H9 (cell line): Measurements from ENCODE around the gene IER2. TPM values are rescaled to one million over a fixed set of nuclear protein-coding genes. Genes with fewer than 3 reads are reported as not detected.

Experiments used
- DNase-seq: peaks from one replicate; pipeline ENCODE4 v3.0.0-alpha.2; 2017
- H2AFZ ChIP-seq: one replicate; pipeline ENCODE4 v1.6.1; 2013; ENCODE audit warnings: mild to moderate bottlenecking, low read length, control low read depth, moderate library complexity
- H2AK5ac ChIP-seq: 2 replicates; pipeline ENCODE4 v1.6.1; 2013; ENCODE audit warnings: low read length, control low read depth, mixed read lengths; ENCODE audit not compliant: insufficient read length
- H2BK120ac ChIP-seq: one replicate; pipeline ENCODE4 v1.6.1; 2013; ENCODE audit warnings: low read depth, mild to moderate bottlenecking, low read length, control low read depth, inconsistent platforms; ENCODE audit not compliant: poor library complexity, severe bottlenecking
- H2BK12ac ChIP-seq: 2 replicates; pipeline ENCODE4 v1.6.1; 2013; ENCODE audit warnings: low read length, control low read depth, mixed read lengths, low read depth; ENCODE audit not compliant: insufficient read length
- H2BK15ac ChIP-seq: 2 replicates; pipeline ENCODE4 v1.6.1; 2013; ENCODE audit warnings: low read depth, low read length, control low read depth
- H2BK20ac ChIP-seq: one replicate; pipeline ENCODE4 v1.6.1; 2013; ENCODE audit warnings: low read depth, mild to moderate bottlenecking, low read length, control low read depth, inconsistent platforms; ENCODE audit not compliant: poor library complexity, severe bottlenecking
- H2BK5ac ChIP-seq: 2 replicates; pipeline ENCODE4 v1.6.1; 2013; ENCODE audit warnings: low read length, control low read depth, mixed read lengths; ENCODE audit not compliant: insufficient read length
- H3K14ac ChIP-seq: 2 replicates; pipeline ENCODE4 v1.6.1; 2013; ENCODE audit warnings: low read length, control low read depth; ENCODE audit not compliant: insufficient read depth
- H3K18ac ChIP-seq: 2 replicates; pipeline ENCODE4 v1.6.1; 2013; ENCODE audit warnings: low read depth, mild to moderate bottlenecking, mixed read lengths, low read length, control low read depth; ENCODE audit not compliant: insufficient read length
- H3K23ac ChIP-seq: 2 replicates; pipeline ENCODE4 v1.6.1; 2013; ENCODE audit warnings: low read length, control low read depth, mixed read lengths, low read depth; ENCODE audit not compliant: insufficient read length
- H3K23me2 ChIP-seq: 2 replicates; pipeline ENCODE4 v1.6.1; 2013; ENCODE audit warnings: low read depth, mild to moderate bottlenecking, mixed read lengths, low read length, control low read depth; ENCODE audit not compliant: insufficient read length, poor library complexity, severe bottlenecking
- H3K27ac ChIP-seq: 2 replicates; pipeline ENCODE4 v1.5.1; 2013; ENCODE audit warnings: low read length, control low read depth, mixed read lengths, low read depth; ENCODE audit not compliant: insufficient read length
- H3K27me3 ChIP-seq: 2 replicates; pipeline ENCODE4 v1.6.1; 2013; ENCODE audit warnings: low read length, control low read depth, inconsistent platforms; ENCODE audit not compliant: insufficient read depth
- H3K4ac ChIP-seq: 2 replicates; pipeline ENCODE4 v1.6.1; 2013; ENCODE audit warnings: low read depth, mild to moderate bottlenecking, control low read depth, inconsistent platforms, low read length, moderate library complexity
- H3K4me1 ChIP-seq: 2 replicates; pipeline ENCODE4 v1.6.1; 2013; ENCODE audit warnings: low read length, control low read depth, inconsistent platforms; ENCODE audit not compliant: insufficient read depth
- H3K4me2 ChIP-seq: 2 replicates; pipeline ENCODE4 v1.6.1; 2013; ENCODE audit warnings: low read length, control low read depth, mixed read lengths; ENCODE audit not compliant: insufficient read length, insufficient read depth
- H3K56ac ChIP-seq: 2 replicates; pipeline ENCODE4 v1.6.1; 2013; ENCODE audit warnings: low read depth, mild to moderate bottlenecking, mixed read lengths, low read length, control low read depth; ENCODE audit not compliant: insufficient read length
- H3K79me1 ChIP-seq: 2 replicates; pipeline ENCODE4 v1.6.1; 2013; ENCODE audit warnings: low read depth, mild to moderate bottlenecking, moderate library complexity, low read length, control low read depth, inconsistent platforms; ENCODE audit not compliant: insufficient read depth, poor library complexity, severe bottlenecking
- H3K79me2 ChIP-seq: 2 replicates; pipeline ENCODE4 v1.6.1; 2013; ENCODE audit warnings: low read length, control low read depth, inconsistent platforms; ENCODE audit not compliant: insufficient read depth
- H3K9ac ChIP-seq: 2 replicates; pipeline ENCODE4 v1.6.1; 2013; ENCODE audit warnings: low read length, control low read depth, mixed read lengths; ENCODE audit not compliant: insufficient read length; ENCODE audit errors: extremely low read depth
- H3K9me3 ChIP-seq: one replicate; pipeline ENCODE4 v1.6.1; 2013; ENCODE audit warnings: low read depth, low read length, inconsistent platforms; ENCODE audit not compliant: control insufficient read depth
- H3T11ph ChIP-seq: one replicate; pipeline ENCODE4 v1.6.1; 2013; ENCODE audit warnings: mild to moderate bottlenecking, low read length, control low read depth, inconsistent platforms
- H4K20me1 ChIP-seq: one replicate; pipeline ENCODE4 v1.6.1; 2013; ENCODE audit not compliant: control insufficient read depth, insufficient read length, insufficient read depth
- H4K5ac ChIP-seq: 2 replicates; pipeline ENCODE4 v1.6.1; 2013; ENCODE audit warnings: low read depth, mild to moderate bottlenecking, mixed read lengths, low read length, control low read depth; ENCODE audit not compliant: insufficient read length
- H4K8ac ChIP-seq: replicated peaks from 2 replicates; pipeline ENCODE4 v1.6.1; 2013; ENCODE audit warnings: low read length, control low read depth, mixed read lengths, low read depth; ENCODE audit not compliant: insufficient read length
- H4K91ac ChIP-seq: 2 replicates; pipeline ENCODE4 v1.6.1; 2013; ENCODE audit warnings: low read depth, mild to moderate bottlenecking, moderate library complexity, mixed read lengths, low read length, control low read depth; ENCODE audit not compliant: insufficient read length
- H3K27ac Mint-ChIP-seq, 3 experiments: 2 replicates in 2 of 3; 3 replicates in 1 of 3; pipeline ENCODE4 v1.8.0; 2020 to 2021; ENCODE audit warnings: mixed read lengths in 3 of 3, mild to moderate bottlenecking in 1 of 3, moderate library complexity in 1 of 3
- H3K27me3 Mint-ChIP-seq: 2 replicates; pipeline ENCODE4 v1.8.0; 2021; ENCODE audit warnings: low read depth, mild to moderate bottlenecking, moderate library complexity, mixed read lengths
- H3K36me3 Mint-ChIP-seq, 3 experiments: 2 replicates in 2 of 3; 3 replicates in 1 of 3; pipeline ENCODE4 v1.8.0; 2020 to 2021; ENCODE audit warnings: low read depth in 3 of 3, mixed read lengths in 3 of 3; ENCODE audit not compliant: insufficient read depth in 1 of 3
- H3K4me1 Mint-ChIP-seq, 2 experiments: 2 replicates each; pipeline ENCODE4 v1.8.0; 2020; ENCODE audit warnings: mixed read lengths in 2 of 2
- H3K4me3 Mint-ChIP-seq, 2 experiments: 2 replicates in 1 of 2; 3 replicates in 1 of 2; pipeline ENCODE4 v1.8.0; 2020 to 2021; ENCODE audit warnings: mild to moderate bottlenecking in 2 of 2, mixed read lengths in 2 of 2, moderate library complexity in 1 of 2
- H3K9me3 Mint-ChIP-seq, 2 experiments: 2 replicates in 1 of 2; 3 replicates in 1 of 2; pipeline ENCODE4 v1.8.0; 2020; ENCODE audit warnings: mild to moderate bottlenecking in 2 of 2, mixed read lengths in 2 of 2, moderate library complexity in 1 of 2
- CTCF ChIP-seq: fragments of 200-600 bp; sonication (generic); conservative IDR thresholded peaks from 3 replicates; pipeline ENCODE4 v1.8.0; 2021; ENCODE audit warnings: antibody characterized with exemption, mild to moderate bottlenecking
- WGBS: extraction: QIAGEN DNeasy Blood & Tissue Kit; methylation state at CpG from one replicate; pipeline ENCODE4 v1.1.7; 2013; ENCODE audit warnings: missing lambda C conversion rate, low lambda C conversion rate, mixed read lengths; ENCODE audit not compliant: insufficient read length; ENCODE audit errors: extremely low coverage; 5-methylcytosine and 5-hydroxymethylcytosine counted together
- total RNA-seq: library from RNA; stranded (reverse); gene quantifications from 2 replicates; pipeline ENCODE4 v1.2.1, GENCODE V29; 2021

The IER2 gene
- total RNA-seq, 1 experiment from 2014 or later = 160 TPM

GRCh38 chr19:13104360-13104847, 45.8 kb upstream of the IER2 start:
- no peaks in the 10 kb centered on the region for H3K9me3 ChIP-seq
- H3K4me1 ChIP-seq = no peaks in the 10 kb centered on the region
- H3K23me2 ChIP-seq = no peaks in the 10 kb centered on the region
- H3K79me2 ChIP-seq = no peaks in the 10 kb centered on the region
- no peak overlapping the region for H3K4me2 ChIP-seq
- H2BK5ac ChIP-seq = no peak overlapping the region
- H2AK5ac ChIP-seq = no peak overlapping the region
- Mint-ChIP-seq H3K27ac (peak overlapping the region in 1 of 3 experiments; percentile 92; a peak in 1 of 7 replicates), H3K36me3 (peaks cover 9 to 11% (median 10%) of the 10 kb centered on the region in 3 experiments), H3K4me3 (no peak overlapping the region), H3K9me3 (peaks cover 0 to 7% of the 10 kb centered on the region in 2 experiments; a peak in 3 of 5 replicates), H3K27me3 (peaks cover 33% of the 10 kb centered on the region), H3K4me1 (peaks cover 7 to 11% of the 10 kb centered on the region in 2 experiments)
- H4K20me1 ChIP-seq = peaks cover 3% of the 10 kb centered on the region
- H2BK12ac ChIP-seq = no peak overlapping the region
- no peak overlapping the region for H4K8ac ChIP-seq
- H3K79me1 ChIP-seq = no peaks in the 10 kb centered on the region
- no peak overlapping the region for H3K56ac ChIP-seq
- H2AFZ ChIP-seq = no peak overlapping the region
- no CpG with 5 or more reads among the region's 33 CpGs for WGBS
- peak; percentile 69 for DNase-seq
- H3K14ac ChIP-seq = no peak overlapping the region; the same call in 1 of the 2 replicates
- H2BK120ac ChIP-seq = no peak overlapping the region
- peaks cover 12% of the 10 kb centered on the region; the same call in 1 of the 2 replicates for H3K27me3 ChIP-seq
- no peak overlapping the region for H4K91ac ChIP-seq
- no peak overlapping the region for H2BK20ac ChIP-seq
- H2BK15ac ChIP-seq = no peak overlapping the region
- H4K5ac ChIP-seq = no peak overlapping the region
- H3T11ph ChIP-seq = no peak overlapping the region
- no peak overlapping the region for H3K4ac ChIP-seq
- no peak overlapping the region for H3K23ac ChIP-seq
- no peak overlapping the region for H3K27ac ChIP-seq
- TF ChIP-seq CTCF = peak; percentile 89
- H3K18ac ChIP-seq = no peak overlapping the region
- no peak overlapping the region for H3K9ac ChIP-seq
